ENCODE data around the gene SAMHD1. TPM values are rescaled to one million over a fixed set of nuclear protein-coding genes. Genes with fewer than 3 reads are reported as not detected.

The SAMHD1 gene
- total and polyA plus RNA-seq, 2 experiments from 2014 or later, result 7.4 to 9.0 TPM

GRCh38 chr20:36861875-36862801, 89.4 kb downstream of the SAMHD1 start:
- Histone ChIP-seq H4K20me1 (ENCODE audit: insufficient read depth) (no peaks in the 10 kb centered on the region), H3F3A (ENCODE audit: insufficient read depth) (peaks cover 24% of the 10 kb centered on the region), H3K27me3 (replicated peaks; ENCODE audit: insufficient read depth) (no peaks in the 10 kb centered on the region), H3K79me2 (ENCODE audit: insufficient read depth) (peaks cover 54% of the 10 kb centered on the region), H3K4me3 (peak overlapping the region; percentile 79), H3K36me3 (ENCODE audit: low read depth) (no peaks in the 10 kb centered on the region), H3K27ac (peak overlapping the region; percentile 74), H3K9me2 (ENCODE audit: insufficient read depth) (no peaks in the 10 kb centered on the region), H3K4me1 (ENCODE audit: insufficient read depth) (peaks cover 25% of the 10 kb centered on the region), H3K9me3 (ENCODE audit: low read depth) (no peaks in the 10 kb centered on the region), H3K9ac (peak overlapping the region; percentile 86), H3K4me2 (ENCODE audit: unreplicated experiment) (peak overlapping the region; percentile 91), H2AFZ (peak overlapping the region; percentile 30)
- 1% methylated on average over 44 to 45 of the region's 45 CpGs for WGBS, 2 experiments (ENCODE audit: low coverage in 1 of 2, low lambda C conversion rate in 2 of 2, missing lambda C conversion rate in 2 of 2)
- DNase-seq, result peak; percentile 95
- TF ChIP-seq EZH2phosphoT487 (IDR thresholded peaks at IDR 0.05; ENCODE audit: insufficient read depth, low read depth) (no peak), EZH2 (IDR thresholded peaks at IDR 0.05; ENCODE audit: insufficient read depth, poor library complexity, severe bottlenecking) (no peak)
- in situ Hi-C loops (cut with MboI), result no loop called here

GRCh38 chr20:36861625-36861874, 90.0 kb downstream of the SAMHD1 start:
- H3K4me1 ChIP-seq (ENCODE audit: insufficient read depth), result peaks cover 27% of the 10 kb centered on the region
- H3K27ac ChIP-seq, result peak overlapping the region; percentile 74
- H2AFZ ChIP-seq, result 0 out of 2 replicates have a peak overlapping the region, but pooled peaks have one; percentile 30
- H3K36me3 ChIP-seq (ENCODE audit: low read depth), result no peaks in the 10 kb centered on the region
- peaks cover 20% of the 10 kb centered on the region for H3F3A ChIP-seq (ENCODE audit: insufficient read depth)
- no peaks in the 10 kb centered on the region for H3K9me3 ChIP-seq (ENCODE audit: low read depth)
- no peaks in the 10 kb centered on the region for H4K20me1 ChIP-seq (ENCODE audit: insufficient read depth)
- H3K79me2 ChIP-seq (ENCODE audit: insufficient read depth), result peaks cover 60% of the 10 kb centered on the region
- TF ChIP-seq EZH2 (IDR thresholded peaks at IDR 0.05; ENCODE audit: insufficient read depth, poor library complexity, severe bottlenecking) (no peak), EZH2phosphoT487 (IDR thresholded peaks at IDR 0.05; ENCODE audit: insufficient read depth, low read depth) (no peak)
- DNase-seq, result peak; percentile 53
- H3K27me3 ChIP-seq (replicated peaks; ENCODE audit: insufficient read depth), result no peaks in the 10 kb centered on the region
- H3K4me3 ChIP-seq, result peak overlapping the region; percentile 79
- no peaks in the 10 kb centered on the region for H3K9me2 ChIP-seq (ENCODE audit: insufficient read depth)
- H3K9ac ChIP-seq, result peak overlapping the region; percentile 86
- peak overlapping the region; percentile 91 for H3K4me2 ChIP-seq (ENCODE audit: unreplicated experiment)
- in situ Hi-C loops (cut with MboI), result no loop called here
- WGBS, 2 experiments (ENCODE audit: low coverage in 1 of 2, low lambda C conversion rate in 2 of 2, missing lambda C conversion rate in 2 of 2), result 0 to 7% methylated on average over 7 of the region's 7 CpGs

GRCh38 chr20:36860811-36861624, 90.5 kb downstream of the SAMHD1 start:
- 75 to 76% methylated on average over 14 of the region's 14 CpGs for WGBS, 2 experiments (ENCODE audit: low coverage in 1 of 2, low lambda C conversion rate in 2 of 2, missing lambda C conversion rate in 2 of 2)
- Histone ChIP-seq H3F3A (ENCODE audit: insufficient read depth) (peaks cover 15% of the 10 kb centered on the region), H3K9me3 (ENCODE audit: low read depth) (no peaks in the 10 kb centered on the region), H3K4me2 (ENCODE audit: unreplicated experiment) (peak overlapping the region; percentile 91), H3K9me2 (ENCODE audit: insufficient read depth) (no peaks in the 10 kb centered on the region), H3K4me3 (peak overlapping the region; percentile 79), H3K9ac (peak overlapping the region; percentile 86), H4K20me1 (ENCODE audit: insufficient read depth) (no peaks in the 10 kb centered on the region), H3K79me2 (ENCODE audit: insufficient read depth) (peaks cover 65% of the 10 kb centered on the region), H3K27me3 (replicated peaks; ENCODE audit: insufficient read depth) (no peaks in the 10 kb centered on the region), H3K27ac (peak overlapping the region; percentile 74), H3K4me1 (ENCODE audit: insufficient read depth) (peaks cover 30% of the 10 kb centered on the region), H3K36me3 (ENCODE audit: low read depth) (no peaks in the 10 kb centered on the region), H2AFZ (no peak overlapping the region)
- in situ Hi-C loops (cut with MboI), result no loop called here
- TF ChIP-seq EZH2phosphoT487 (IDR thresholded peaks at IDR 0.05; ENCODE audit: insufficient read depth, low read depth), result no peak
- no peak for TF ChIP-seq EZH2 (IDR thresholded peaks at IDR 0.05; ENCODE audit: insufficient read depth, poor library complexity, severe bottlenecking)
- DNase-seq, result no peak

- 69 to 74% methylated on average over 5 of the region's 5 CpGs for WGBS, 2 experiments (ENCODE audit: low coverage in 1 of 2, low lambda C conversion rate in 2 of 2, missing lambda C conversion rate in 2 of 2)
Measured at GRCh38 chr20:36860339-36860738, 91.2 kb downstream of the SAMHD1 start.

More at GRCh38 chr20:36860339-36860738, 91.2 kb downstream of the SAMHD1 start:
- in situ Hi-C loops (cut with MboI), result no loop called here
- no peak overlapping the region for H3K27ac ChIP-seq
- no peak for DNase-seq
- no peak overlapping the region for H3K4me2 ChIP-seq (ENCODE audit: unreplicated experiment)
- no peak overlapping the region for H3K9ac ChIP-seq
- TF ChIP-seq EZH2phosphoT487 (IDR thresholded peaks at IDR 0.05; ENCODE audit: insufficient read depth, low read depth) (no peak), EZH2 (IDR thresholded peaks at IDR 0.05; ENCODE audit: insufficient read depth, poor library complexity, severe bottlenecking) (no peak)
- no peaks in the 10 kb centered on the region for H3K27me3 ChIP-seq (replicated peaks; ENCODE audit: insufficient read depth)
- no peak overlapping the region for H2AFZ ChIP-seq
- peaks cover 72% of the 10 kb centered on the region for H3K79me2 ChIP-seq (ENCODE audit: insufficient read depth)
- H3F3A ChIP-seq (ENCODE audit: insufficient read depth), result peaks cover 9% of the 10 kb centered on the region
- H3K4me1 ChIP-seq (ENCODE audit: insufficient read depth), result peaks cover 36% of the 10 kb centered on the region
- no peaks in the 10 kb centered on the region for H3K36me3 ChIP-seq (ENCODE audit: low read depth)
- no peaks in the 10 kb centered on the region for H4K20me1 ChIP-seq (ENCODE audit: insufficient read depth)
- H3K9me2 ChIP-seq (ENCODE audit: insufficient read depth), result no peaks in the 10 kb centered on the region
- no peaks in the 10 kb centered on the region for H3K9me3 ChIP-seq (ENCODE audit: low read depth)
- H3K4me3 ChIP-seq, result no peak overlapping the region

Data from GM23248 (cell line).